Measurements from ENCODE around the gene LRRK1. TPM values are rescaled to one million over a fixed set of nuclear protein-coding genes. Genes with fewer than 3 reads are reported as not detected.

The LRRK1 gene
- total and polyA plus RNA-seq, 2 donors (not counting 1 experiment from before 2014, with no cell fraction given): 19.8 to 53.0 TPM

DNA sequence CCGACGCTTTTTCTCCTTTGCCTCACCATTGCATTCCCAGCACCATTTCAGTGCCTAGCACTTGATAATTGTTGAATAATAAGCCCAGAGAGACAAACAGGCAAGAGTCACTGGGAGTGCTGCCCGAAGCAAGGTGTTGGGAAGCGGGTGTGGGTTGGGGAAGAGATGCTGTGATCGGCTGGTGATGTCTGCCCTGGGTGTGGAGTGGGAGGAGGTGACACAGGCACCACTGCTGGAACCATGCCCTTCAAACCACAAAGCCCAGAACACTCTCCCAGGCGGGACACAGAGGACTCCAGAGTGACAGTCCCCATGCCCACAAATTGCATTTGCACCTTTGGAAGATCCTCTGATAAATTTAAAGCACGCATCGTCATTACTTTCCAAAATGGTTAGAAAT lies 184.4 kb downstream of the LRRK1 start:
- Histone ChIP-seq H3K27me3 (replicated peaks in 1 of 4; ENCODE audit: control extremely low read depth in 1 of 4, control insufficient read depth in 3 of 4, insufficient read depth in 4 of 4, low read length in 3 of 4) (no peaks in the 10 kb centered on the region), H4K20me1 (ENCODE audit: control insufficient read depth, insufficient read depth, low read length, poor library complexity, severe bottlenecking) (no peaks in the 10 kb centered on the region), H2AFZ (ENCODE audit: insufficient read depth, low read depth, low read length, poor library complexity, severe bottlenecking) (no peak overlapping the region), H3K4me1 (ENCODE audit: control insufficient read depth in 2 of 2, insufficient read depth in 2 of 2, low read length in 2 of 2) (no peaks in the 10 kb centered on the region), H3K9me3 (ENCODE audit: control extremely low read depth in 1 of 3, control insufficient read depth in 2 of 3, insufficient read depth in 1 of 3, low read length in 2 of 3) (peaks cover 0 to 21% (median 0%) of the 10 kb centered on the region in 3 donors), H3K27ac (ENCODE audit: low read length in 2 of 2) (no peak overlapping the region), H3K79me2 (ENCODE audit: control insufficient read depth, insufficient read depth, low read length) (no peaks in the 10 kb centered on the region), H3K4me2 (replicated peaks; ENCODE audit: low read depth, low read length, poor library complexity, severe bottlenecking) (no peak overlapping the region), H3K36me3 (replicated peaks in 1 of 2; ENCODE audit: control extremely low read depth in 1 of 2, control insufficient read depth in 1 of 2, extremely low read depth in 1 of 2, insufficient read depth in 2 of 2, low read length in 1 of 2) (no peaks in the 10 kb centered on the region), H3K9ac (ENCODE audit: low read length) (no peak overlapping the region), H3K4me3 (ENCODE audit: control extremely low read depth in 1 of 5, extremely low read depth in 1 of 5, insufficient read depth in 1 of 5, low read depth in 2 of 5, low read length in 4 of 5) (no peak overlapping the region)
- ATAC-seq (ENCODE audit: low read depth): no peak
- H3K27ac Mint-ChIP-seq: no peak overlapping the region
- H3K4me3 Mint-ChIP-seq: no peak overlapping the region
- H3K9me3 Mint-ChIP-seq (ENCODE audit: insufficient read depth): peaks cover 4% of the 10 kb centered on the region
- ChIA-PET POLR2A (no interaction called here), CTCF (no interaction called here)
- no peaks in the 10 kb centered on the region for H3K4me1 Mint-ChIP-seq
- DNase-seq: no peak
- WGBS (ENCODE audit: insufficient coverage): 20% methylated on average over 1 of the region's 8 CpGs
- H3K27me3 Mint-ChIP-seq: no peaks in the 10 kb centered on the region
- intact Hi-C loops (cut with micrococcal nuclease): no loop called here
- TF ChIP-seq, protein P1, sequence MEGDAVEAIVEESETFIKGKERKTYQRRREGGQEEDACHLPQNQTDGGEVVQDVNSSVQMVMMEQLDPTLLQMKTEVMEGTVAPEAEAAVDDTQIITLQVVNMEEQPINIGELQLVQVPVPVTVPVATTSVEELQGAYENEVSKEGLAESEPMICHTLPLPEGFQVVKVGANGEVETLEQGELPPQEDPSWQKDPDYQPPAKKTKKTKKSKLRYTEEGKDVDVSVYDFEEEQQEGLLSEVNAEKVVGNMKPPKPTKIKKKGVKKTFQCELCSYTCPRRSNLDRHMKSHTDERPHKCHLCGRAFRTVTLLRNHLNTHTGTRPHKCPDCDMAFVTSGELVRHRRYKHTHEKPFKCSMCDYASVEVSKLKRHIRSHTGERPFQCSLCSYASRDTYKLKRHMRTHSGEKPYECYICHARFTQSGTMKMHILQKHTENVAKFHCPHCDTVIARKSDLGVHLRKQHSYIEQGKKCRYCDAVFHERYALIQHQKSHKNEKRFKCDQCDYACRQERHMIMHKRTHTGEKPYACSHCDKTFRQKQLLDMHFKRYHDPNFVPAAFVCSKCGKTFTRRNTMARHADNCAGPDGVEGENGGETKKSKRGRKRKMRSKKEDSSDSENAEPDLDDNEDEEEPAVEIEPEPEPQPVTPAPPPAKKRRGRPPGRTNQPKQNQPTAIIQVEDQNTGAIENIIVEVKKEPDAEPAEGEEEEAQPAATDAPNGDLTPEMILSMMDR (IDR thresholded peaks at IDR 0.05): no peak
- TF ChIP-seq EZH2 (IDR thresholded peaks at IDR 0.05; ENCODE audit: borderline replicate concordance, insufficient read depth, low read depth, low read length, poor library complexity, severe bottlenecking): no peak

DNA sequence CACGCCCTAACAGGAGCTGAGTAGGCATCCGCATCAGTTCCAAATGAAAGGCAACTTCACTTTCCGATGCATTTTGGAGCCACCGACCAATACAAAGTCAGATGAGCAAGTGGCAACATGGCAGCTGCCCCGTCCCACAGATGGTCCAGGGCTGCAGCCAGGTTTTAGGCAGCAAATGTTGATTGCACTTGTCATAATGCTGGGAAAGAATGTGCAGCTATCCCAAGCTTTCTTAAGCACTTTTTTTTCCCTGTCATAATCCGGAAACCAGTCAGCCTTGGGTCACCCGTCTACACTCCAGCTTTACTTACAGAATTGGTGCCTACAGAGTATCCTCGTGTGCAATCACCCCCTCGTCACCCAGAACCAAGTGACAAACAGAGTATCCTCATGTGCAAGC lies 185.0 kb downstream of the LRRK1 start:
- Mint-ChIP-seq H3K4me1 (no peaks in the 10 kb centered on the region), H3K27me3 (no peaks in the 10 kb centered on the region), H3K4me3 (no peak overlapping the region), H3K9me3 (ENCODE audit: insufficient read depth) (peaks cover 4% of the 10 kb centered on the region), H3K27ac (no peak overlapping the region)
- Histone ChIP-seq H3K36me3 (replicated peaks in 1 of 2; ENCODE audit: control extremely low read depth in 1 of 2, control insufficient read depth in 1 of 2, extremely low read depth in 1 of 2, insufficient read depth in 2 of 2, low read length in 1 of 2) (no peaks in the 10 kb centered on the region), H3K27me3 (replicated peaks in 1 of 4; ENCODE audit: control extremely low read depth in 1 of 4, control insufficient read depth in 3 of 4, insufficient read depth in 4 of 4, low read length in 3 of 4) (no peaks in the 10 kb centered on the region), H3K9ac (ENCODE audit: low read length) (no peak overlapping the region), H3K4me3 (ENCODE audit: control extremely low read depth in 1 of 5, extremely low read depth in 1 of 5, insufficient read depth in 1 of 5, low read depth in 2 of 5, low read length in 4 of 5) (no peak overlapping the region), H4K20me1 (ENCODE audit: control insufficient read depth, insufficient read depth, low read length, poor library complexity, severe bottlenecking) (no peaks in the 10 kb centered on the region), H3K79me2 (ENCODE audit: control insufficient read depth, insufficient read depth, low read length) (no peaks in the 10 kb centered on the region), H3K27ac (ENCODE audit: low read length in 2 of 2) (no peak overlapping the region), H3K9me3 (ENCODE audit: control extremely low read depth in 1 of 3, control insufficient read depth in 2 of 3, insufficient read depth in 1 of 3, low read length in 2 of 3) (peaks cover 0 to 24% (median 0%) of the 10 kb centered on the region in 3 donors), H2AFZ (ENCODE audit: insufficient read depth, low read depth, low read length, poor library complexity, severe bottlenecking) (no peak overlapping the region), H3K4me2 (replicated peaks; ENCODE audit: low read depth, low read length, poor library complexity, severe bottlenecking) (no peak overlapping the region), H3K4me1 (ENCODE audit: control insufficient read depth in 2 of 2, insufficient read depth in 2 of 2, low read length in 2 of 2) (no peaks in the 10 kb centered on the region)
- ChIA-PET POLR2A (interaction anchor here (0.7 kb wide), 1 partner anchor 118 kb away, joined by 3 read pairs; no protein-coding TSS in a partner anchor), CTCF (no interaction called here)
- no peak for DNase-seq
- 96% methylated on average over 9 of the region's 9 CpGs for WGBS (ENCODE audit: insufficient coverage)
- no peak for ATAC-seq (ENCODE audit: low read depth)
- TF ChIP-seq EZH2 (IDR thresholded peaks at IDR 0.05; ENCODE audit: borderline replicate concordance, insufficient read depth, low read depth, low read length, poor library complexity, severe bottlenecking): no peak
- TF ChIP-seq, protein P1 (IDR thresholded peaks at IDR 0.05): no peak
- intact Hi-C loops (cut with micrococcal nuclease): no loop called here
